HG03060 (cell line): Measurements from ENCODE around the gene FILIP1L.

Source experiments
- ATAC-seq: cut with Tn5 transposase; IDR thresholded peaks from one replicate; pipeline ENCODE4 v1.9.1; 2021; ENCODE audit warnings: low read depth, moderate number of reproducible peaks; ENCODE audit not compliant: unreplicated experiment

Gene FILIP1L

GRCh38 chr3:99984668-99985067 lies 129.6 kb downstream of the FILIP1L start:
- no peak for ATAC-seq

- ATAC-seq: no peak
These were observed 130.2 kb downstream of the FILIP1L start for GRCh38 chr3:99984139-99984538.

- no peak for ATAC-seq
These were observed 131.7 kb downstream of the FILIP1L start for GRCh38 chr3:99982650-99983049.

GRCh38 chr3:99981138-99981537 lies 133.2 kb downstream of the FILIP1L start:
- ATAC-seq: no peak

DNA sequence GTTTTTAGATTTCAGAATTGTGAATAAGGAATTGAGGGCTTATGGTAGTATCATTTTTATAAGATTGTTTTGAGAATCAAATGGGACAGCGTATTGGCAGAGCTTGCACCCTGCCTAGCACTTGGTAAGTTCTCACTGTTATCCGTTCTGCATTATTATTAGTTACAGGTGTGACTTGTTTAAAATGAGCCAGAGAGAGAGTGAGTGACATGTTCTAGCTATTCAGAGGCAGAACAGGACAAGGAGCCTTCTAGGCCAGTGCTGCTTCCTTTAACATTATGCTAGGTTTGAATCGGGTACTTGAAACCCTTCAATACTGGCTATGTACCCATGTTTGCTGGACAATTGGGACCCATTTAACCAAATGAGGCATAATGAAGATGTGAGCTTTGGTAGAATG lies 133.7 kb downstream of the FILIP1L start:
- no peak for ATAC-seq

- no peak for ATAC-seq
These were observed 136.1 kb downstream of the FILIP1L start for GRCh38 chr3:99978221-99978620.

- ATAC-seq: no peak
These were observed 137.7 kb downstream of the FILIP1L start for GRCh38 chr3:99976584-99976983.

GRCh38 chr3:99974989-99975388 lies 139.3 kb downstream of the FILIP1L start:
- ATAC-seq: no peak

GRCh38 chr3:99972380-99973104 lies 141.8 kb downstream of the FILIP1L start:
- ATAC-seq: no peak

- no peak for ATAC-seq
These were observed 142.5 kb downstream of the FILIP1L start for GRCh38 chr3:99971761-99972160.

- ATAC-seq: no peak
These were observed 144.1 kb downstream of the FILIP1L start for GRCh38 chr3:99970198-99970597.

- ATAC-seq: no peak
These were observed 145.2 kb downstream of the FILIP1L start for GRCh38 chr3:99969136-99969535.

DNA sequence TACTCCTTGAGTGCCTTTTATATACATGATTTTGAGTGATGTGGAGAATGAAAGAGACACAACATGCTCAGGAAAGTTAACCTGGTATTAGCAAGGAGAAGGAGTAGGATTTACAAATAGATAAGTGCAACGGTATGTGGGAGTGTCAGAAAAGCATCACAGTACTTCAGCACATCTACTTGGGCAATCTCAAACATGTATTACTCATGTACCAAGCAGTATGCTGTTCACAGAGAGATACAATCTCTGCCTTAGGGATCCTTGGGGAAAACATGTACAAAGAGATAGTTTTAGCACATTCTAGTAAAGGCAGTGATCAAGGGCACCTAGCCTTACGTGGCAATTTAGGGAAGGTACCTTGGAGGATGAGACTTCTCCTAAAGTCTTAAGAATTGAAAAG lies 146.5 kb downstream of the FILIP1L start:
- no peak for ATAC-seq

DNA sequence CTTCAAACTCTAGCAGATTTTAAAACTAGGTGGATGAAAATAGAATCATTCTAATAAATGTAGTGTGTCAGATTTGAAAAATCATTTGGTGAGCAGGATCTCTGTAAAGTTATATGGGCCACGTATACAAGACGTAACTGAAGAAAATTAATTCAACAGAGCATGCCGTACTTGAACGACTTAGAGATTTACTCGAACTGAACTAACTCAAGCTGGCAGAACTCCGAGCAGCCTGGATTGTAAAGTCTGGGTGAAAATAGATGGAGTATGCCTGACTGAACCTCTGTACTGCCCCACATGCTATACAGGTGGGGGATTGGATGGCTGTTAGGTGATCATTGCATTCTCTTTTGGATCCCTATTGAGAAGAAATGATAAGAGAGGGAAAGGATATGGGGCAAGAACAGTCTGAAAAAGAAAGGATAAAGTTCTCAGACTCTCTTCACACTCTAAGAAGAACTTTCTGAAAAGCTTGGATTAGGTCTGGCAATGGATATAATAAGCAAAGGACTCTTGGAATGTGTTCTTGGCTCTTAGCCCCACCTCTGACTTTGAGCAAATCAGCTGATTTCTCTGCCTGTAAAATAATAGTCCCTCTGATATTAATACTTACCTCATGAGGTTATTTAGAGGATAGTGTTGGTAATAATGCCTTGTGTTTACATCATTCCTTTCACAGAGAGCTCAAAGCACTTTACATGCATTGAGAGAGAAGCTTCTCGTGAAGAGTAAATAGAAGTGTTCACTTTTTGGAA lies 147.5 kb downstream of the FILIP1L start:
- no peak for ATAC-seq

GRCh38 chr3:99965681-99966408 lies 148.5 kb downstream of the FILIP1L start:
- ATAC-seq: no peak

DNA sequence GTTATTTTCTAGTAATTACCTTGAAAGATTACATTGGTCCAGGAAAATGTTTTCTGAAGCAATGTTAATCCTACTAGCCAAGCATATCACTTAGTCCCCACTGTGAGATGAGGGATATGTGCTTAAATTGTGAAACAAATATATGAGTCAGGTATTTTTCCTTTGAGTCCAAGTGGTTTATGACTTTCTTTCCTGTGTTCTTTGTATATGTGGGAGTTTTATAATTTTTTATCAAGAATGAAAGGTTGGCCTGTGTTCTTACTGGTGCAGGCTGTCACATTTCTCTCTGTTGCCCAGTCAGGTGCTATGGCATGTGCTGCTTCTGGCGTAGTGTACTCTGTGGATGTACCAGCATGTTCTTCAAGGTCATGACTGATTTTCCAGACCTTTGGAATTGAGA lies 149.2 kb downstream of the FILIP1L start:
- ATAC-seq: no peak

DNA sequence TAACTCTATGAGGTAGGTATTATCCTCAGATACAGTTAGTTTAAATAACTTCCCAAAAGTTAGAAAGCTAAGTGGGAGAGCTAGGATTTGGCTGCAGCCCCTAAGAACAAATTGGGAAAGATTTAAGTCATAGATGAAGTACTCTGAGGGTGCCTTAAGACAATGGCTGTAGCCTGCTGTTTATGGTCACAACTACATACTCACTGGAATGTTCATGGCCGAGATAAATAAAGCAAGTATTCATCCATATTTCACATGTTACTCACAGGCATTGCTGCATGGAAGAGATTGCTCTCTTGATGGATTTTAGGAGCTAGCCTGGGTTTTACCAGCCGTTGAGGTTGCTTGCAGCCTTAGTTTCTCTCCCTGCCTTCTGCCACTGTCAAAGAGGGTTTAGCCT lies 151.6 kb downstream of the FILIP1L start:
- no peak for ATAC-seq

DNA sequence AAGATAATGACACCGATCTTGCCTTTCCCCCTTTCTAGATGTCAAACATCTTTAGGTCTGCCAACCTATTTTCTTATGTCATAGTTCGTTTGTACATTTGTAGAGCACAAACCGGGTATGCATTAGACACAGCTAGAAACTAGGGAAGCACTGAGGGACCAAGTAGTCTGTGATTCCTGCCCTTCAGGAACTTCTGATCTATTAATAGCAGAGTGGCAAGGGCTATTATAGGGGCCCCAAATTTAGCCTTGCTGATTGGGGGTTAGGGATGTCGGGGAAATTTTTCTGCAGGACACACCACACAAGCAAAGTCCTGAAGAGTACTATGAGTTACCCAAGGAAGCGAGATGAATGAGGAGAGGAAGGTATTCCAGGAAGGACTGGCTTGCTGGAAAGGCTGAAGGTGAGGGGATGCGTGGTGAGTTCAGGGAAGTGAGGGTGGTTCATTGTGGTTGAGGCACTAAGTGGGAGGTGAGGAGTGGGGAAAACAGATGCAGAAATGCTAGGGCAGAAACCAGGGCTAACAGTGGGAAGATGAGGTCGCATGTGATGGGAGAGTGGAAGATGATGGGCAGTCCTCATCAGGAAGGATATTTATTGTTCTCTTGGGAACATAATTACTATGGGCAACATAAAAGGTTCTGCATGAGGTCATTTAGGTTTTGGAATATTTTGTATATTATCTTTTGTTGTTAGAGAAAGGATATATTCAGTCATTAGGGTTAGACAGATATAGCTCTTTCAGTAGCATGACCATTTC lies 152.4 kb downstream of the FILIP1L start:
- ATAC-seq: no peak

GRCh38 chr3:99960941-99961340 lies 153.4 kb downstream of the FILIP1L start:
- ATAC-seq: no peak

GRCh38 chr3:99960123-99960878 lies 154.0 kb downstream of the FILIP1L start:
- ATAC-seq: no peak
